Ovary (tissue), 9 donors: ENCODE data around the gene CACNA2D3. TPM values are rescaled to one million over a fixed set of nuclear protein-coding genes. Genes with fewer than 3 reads are reported as not detected.

Experiments used
- DNase-seq, 5 donors: peaks; one replicate each; pipeline ENCODE4 v3.0.0-alpha.2; 2019 to 2020
- H3K27ac ChIP-seq, 2 donors: fragments of 200-600 bp; one replicate each; pipeline versions ENCODE4 v1.5.1 to v1.8.0; 2019 to 2022
- H3K27me3 ChIP-seq: fragments of 200-600 bp; one replicate; pipeline ENCODE4 v1.8.0; 2022
- H3K36me3 ChIP-seq: fragments of 200-600 bp; sonication (generic); one replicate; pipeline ENCODE4 v1.5.1; 2019
- H3K4me1 ChIP-seq: one replicate; pipeline ENCODE4 v1.8.1; 2013; ENCODE audit warnings: mild to moderate bottlenecking, moderate library complexity; ENCODE audit not compliant: insufficient read depth
- H3K4me3 ChIP-seq: fragments of 200-600 bp; sonication (generic); one replicate; pipeline ENCODE4 v1.5.1; 2017
- H3K9me3 ChIP-seq, 2 donors: fragments of 200-600 bp in 1 of 2; sonication (generic) in 1 of 2; one replicate each; pipeline versions ENCODE4 v1.5.1 to v1.8.1; 2013 to 2019; ENCODE audit warnings: mild to moderate bottlenecking in 1 of 2, moderate library complexity in 1 of 2
- CTCF ChIP-seq, 3 donors: fragments of 450-650 bp in 2 of 3; fragments of 200-600 bp in 1 of 3; IDR thresholded peaks; one replicate each; pipeline versions ENCODE4 v1.5.1 to v1.8.0; 2016 to 2022; ENCODE audit warnings: antibody characterized with exemption in 3 of 3, mild to moderate bottlenecking in 1 of 3
- EP300 ChIP-seq: sonication (generic); formaldehyde crosslinking; IDR thresholded peaks from one replicate; pipeline ENCODE4 v1.6.1; 2017; ENCODE audit warnings: antibody characterized with exemption
- POLR2A ChIP-seq: fragments of 450-650 bp; IDR thresholded peaks from one replicate; pipeline ENCODE4 v1.6.1; 2017; ENCODE audit warnings: antibody characterized with exemption, mild to moderate bottlenecking, moderate library complexity
- WGBS, 3 donors: extraction: QIAGEN DNeasy Blood & Tissue Kit in 1 of 3; methylation state at CpG; one replicate each; pipeline versions ENCODE4 v1.1.5 to v1.1.7; 2013 to 2017; 5-methylcytosine and 5-hydroxymethylcytosine counted together
- intact Hi-C, 4 donors: fragments of 100-400 bp; cut with DNase I; formaldehyde crosslinking; loops; one replicate each; pipeline versions ENCODE4 v1.11.0 to v1.15.1; 2022 to 2023
- polyA plus RNA-seq, 2 donors: library from polyadenylated mRNA; stranded (reverse); fragments of 200-250 nt in 1 of 2; fragments of 350-450 nt in 1 of 2; fragmentation: Illumina TruSeq in 1 of 2; extraction: RNeasy Lipid Tissue Mini Kit (QIAGEN cat#74804) in 1 of 2; gene quantifications; one replicate each; pipeline ENCODE4 v1.2.3, GENCODE V29; 2013 to 2014
- total RNA-seq, 7 donors: library from RNA; depleted of rRNA in 2 of 7; stranded (reverse); fragments of >200 nt in 2 of 7; fragmentation: NEBNext Ultra II Directional in 3 of 7; extraction: Animal tissue kit (Norgen Biotek cat#: 25700) in 3 of 7; gene quantifications; one replicate each; pipeline versions ENCODE4 v1.1.0 to v1.2.4, GENCODE V29; 2016 to 2023
- donor health status: DM: no; HTN: no; CAD: no; lungs with moderate emphysema.
- donor health status: DM: no; HTN: no; CAD: no.
- donor health status: Bipolar disorder and iron deficiency.
- donor health status: DM: yes; HTN: yes; CAD: no.
- donor health status: DM: no; HTN: no; CAD: no.
- donor health status: DM: yes; HTN: yes; CAD: no.

Gene CACNA2D3
- total and polyA plus RNA-seq, 9 donors, result 2.0 to 10.1 (median 4.7) TPM

- WGBS, 3 donors, result 82 to 89% (median 85%) methylated on average over 5 of the region's 5 CpGs
- Histone ChIP-seq H3K9me3 (no peaks in the 10 kb centered on the region), H3K4me3 (no peak overlapping the region), H3K36me3 (no peaks in the 10 kb centered on the region), H3K4me1 (peaks cover 22% of the 10 kb centered on the region), H3K27me3 (no peaks in the 10 kb centered on the region), H3K27ac (no peak overlapping the region)
- intact Hi-C loops, result no loop called here
- TF ChIP-seq EP300 (no peak), CTCF (IDR thresholded peaks at IDR 0.05) (no peak), POLR2A (no peak)
- no peak for DNase-seq
Measured at GRCh38 chr3:54355800-54356199, 233.4 kb downstream of the CACNA2D3 start.

DNA sequence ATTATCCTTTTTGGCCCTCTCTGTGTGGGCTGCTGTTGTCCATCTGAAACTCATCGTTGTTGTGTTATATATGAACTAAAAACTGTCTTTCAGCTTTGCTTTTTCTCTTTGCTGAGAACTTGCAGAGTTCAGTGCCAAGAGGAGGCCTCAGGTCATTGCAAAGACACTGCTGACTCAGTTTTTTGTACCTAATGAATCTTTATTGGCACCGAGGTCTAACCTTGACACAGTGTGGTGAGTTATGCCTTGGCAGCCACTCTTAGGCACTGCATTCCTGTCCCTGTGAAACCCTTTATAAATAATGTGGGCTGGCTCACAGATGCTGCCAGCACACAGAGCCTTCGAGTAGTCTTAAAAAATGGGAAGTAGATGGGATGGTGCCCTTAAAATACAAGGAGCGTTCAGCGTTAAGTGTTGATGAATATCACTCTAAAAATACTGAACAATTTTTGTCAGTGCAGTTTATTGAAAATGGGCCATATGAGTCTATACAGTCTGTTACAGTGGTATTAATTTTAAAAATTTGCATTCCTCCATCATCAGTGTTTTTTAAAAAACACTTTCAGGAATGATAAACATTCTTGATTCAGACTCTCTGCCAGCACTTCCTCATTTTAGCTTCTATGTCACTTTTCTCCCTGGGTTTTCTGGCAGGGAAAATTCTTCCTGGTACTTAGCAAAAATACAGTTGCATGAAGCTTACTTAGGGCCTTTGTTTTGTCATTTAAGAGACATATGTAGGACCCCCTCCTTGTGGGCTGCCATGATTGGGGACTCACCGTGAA, 234.1 kb downstream of the CACNA2D3 start:
- TF ChIP-seq CTCF (IDR thresholded peaks at IDR 0.05) (no peak), EP300 (no peak), POLR2A (no peak)
- WGBS, 3 donors, result 6 to 15% (median 6%) methylated on average over 6 of the region's 6 CpGs
- no peak overlapping the region for H3K27ac ChIP-seq
- peaks cover 22% of the 10 kb centered on the region for H3K4me1 ChIP-seq
- H3K36me3 ChIP-seq, result no peaks in the 10 kb centered on the region
- H3K27me3 ChIP-seq, result no peaks in the 10 kb centered on the region
- intact Hi-C loops, result no loop called here
- no peaks in the 10 kb centered on the region for H3K9me3 ChIP-seq
- DNase-seq, result peak in 1 of 5 donors; percentile 23
- H3K4me3 ChIP-seq, result no peak overlapping the region

GRCh38 chr3:54357301-54357700, 234.9 kb downstream of the CACNA2D3 start:
- Histone ChIP-seq H3K4me3 (no peak overlapping the region), H3K27me3 (no peaks in the 10 kb centered on the region), H3K36me3 (no peaks in the 10 kb centered on the region), H3K27ac (no peak overlapping the region), H3K4me1 (peaks cover 22% of the 10 kb centered on the region), H3K9me3 (no peaks in the 10 kb centered on the region)
- DNase-seq, result no peak
- WGBS, 3 donors, result 77 to 78% (median 78%) methylated on average over 5 of the region's 5 CpGs
- TF ChIP-seq POLR2A (no peak), CTCF (IDR thresholded peaks at IDR 0.05) (no peak), EP300 (no peak)
- intact Hi-C loops, result no loop called here

GRCh38 chr3:54358316-54358715, 236.0 kb downstream of the CACNA2D3 start:
- H3K36me3 ChIP-seq, result no peaks in the 10 kb centered on the region
- no peaks in the 10 kb centered on the region for H3K9me3 ChIP-seq
- DNase-seq, result peak in 4 of 5 donors; percentile 14 to 55 (median 34)
- no peak overlapping the region for H3K27ac ChIP-seq
- H3K27me3 ChIP-seq, result no peaks in the 10 kb centered on the region
- peaks cover 21% of the 10 kb centered on the region for H3K4me1 ChIP-seq
- intact Hi-C loops, result no loop called here
- WGBS, 3 donors, result 22 to 47% (median 23%) methylated on average over 4 of the region's 4 CpGs
- TF ChIP-seq POLR2A, result no peak
- no peak for TF ChIP-seq CTCF (IDR thresholded peaks at IDR 0.05)
- no peak for TF ChIP-seq EP300
- H3K4me3 ChIP-seq, result no peak overlapping the region
